ENCODE measurements around the gene LCLAT1. TPM values are rescaled to one million over a fixed set of nuclear protein-coding genes. Genes with fewer than 3 reads are reported as not detected.

Gene LCLAT1
- total RNA-seq, 1 experiment from 2014 or later = 29.4 TPM

GRCh38 chr2:30412684-30413570 lies 34.1 kb upstream of the LCLAT1 start:
- Histone ChIP-seq H3K9me3 (replicated peaks) (no peaks in the 10 kb centered on the region), H3K27me3 (replicated peaks) (no peaks in the 10 kb centered on the region), H3K27ac (no peak overlapping the region), H3K36me3 (no peaks in the 10 kb centered on the region), H3K4me3 (no peak overlapping the region), H3K4me1 (replicated peaks) (peaks cover 15% of the 10 kb centered on the region)
- no peak for DNase-seq (ENCODE audit: low read depth in 1 of 2, low spot score in 2 of 2)

- Histone ChIP-seq H3K4me1 (replicated peaks) (peaks cover 10% of the 10 kb centered on the region), H3K27me3 (replicated peaks) (no peaks in the 10 kb centered on the region), H3K27ac (no peak overlapping the region), H3K4me3 (no peak overlapping the region), H3K36me3 (no peaks in the 10 kb centered on the region), H3K9me3 (replicated peaks) (no peaks in the 10 kb centered on the region)
- DNase-seq (ENCODE audit: low read depth in 1 of 2, low spot score in 2 of 2) = no peak
Measured at GRCh38 chr2:30414961-30415360, 32.1 kb upstream of the LCLAT1 start.

- Histone ChIP-seq H3K4me1 (replicated peaks) (peaks cover 16% of the 10 kb centered on the region), H3K27ac (no peak overlapping the region), H3K36me3 (no peaks in the 10 kb centered on the region), H3K4me3 (no peak overlapping the region), H3K27me3 (replicated peaks) (no peaks in the 10 kb centered on the region), H3K9me3 (replicated peaks) (no peaks in the 10 kb centered on the region)
- no peak for DNase-seq (ENCODE audit: low read depth in 1 of 2, low spot score in 2 of 2)
Measured at GRCh38 chr2:30417253-30417652, 29.8 kb upstream of the LCLAT1 start.

GRCh38 chr2:30421026-30421603 lies 25.9 kb upstream of the LCLAT1 start:
- H3K36me3 ChIP-seq = no peaks in the 10 kb centered on the region
- no peak overlapping the region for H3K27ac ChIP-seq
- H3K27me3 ChIP-seq (replicated peaks) = no peaks in the 10 kb centered on the region
- DNase-seq (ENCODE audit: low read depth in 1 of 2, low spot score in 2 of 2) = no peak
- H3K4me3 ChIP-seq = no peak overlapping the region
- no peaks in the 10 kb centered on the region for H3K9me3 ChIP-seq (replicated peaks)
- H3K4me1 ChIP-seq (replicated peaks) = peaks cover 27% of the 10 kb centered on the region

GRCh38 chr2:30421604-30422443 lies 25.2 kb upstream of the LCLAT1 start:
- H3K27ac ChIP-seq = peak overlapping the region; percentile 48
- H3K9me3 ChIP-seq (replicated peaks) = no peaks in the 10 kb centered on the region
- no peaks in the 10 kb centered on the region for H3K27me3 ChIP-seq (replicated peaks)
- no peaks in the 10 kb centered on the region for H3K36me3 ChIP-seq
- peaks cover 27% of the 10 kb centered on the region for H3K4me1 ChIP-seq (replicated peaks)
- no peak for DNase-seq (ENCODE audit: low read depth in 1 of 2, low spot score in 2 of 2)
- H3K4me3 ChIP-seq = no peak overlapping the region

- no peaks in the 10 kb centered on the region for H3K27me3 ChIP-seq (replicated peaks)
- H3K9me3 ChIP-seq (replicated peaks) = no peaks in the 10 kb centered on the region
- H3K27ac ChIP-seq = peak overlapping the region; percentile 48
- no peak overlapping the region for H3K4me3 ChIP-seq
- H3K4me1 ChIP-seq (replicated peaks) = peaks cover 27% of the 10 kb centered on the region
- peak; percentile 73 to 82 for DNase-seq (ENCODE audit: low read depth in 1 of 2, low spot score in 2 of 2)
- H3K36me3 ChIP-seq = no peaks in the 10 kb centered on the region
Measured at GRCh38 chr2:30422444-30423040, 24.5 kb upstream of the LCLAT1 start.

GRCh38 chr2:30424231-30424630 lies 22.8 kb upstream of the LCLAT1 start:
- no peaks in the 10 kb centered on the region for H3K36me3 ChIP-seq
- DNase-seq (ENCODE audit: low read depth in 1 of 2, low spot score in 2 of 2) = no peak
- H3K9me3 ChIP-seq (replicated peaks) = no peaks in the 10 kb centered on the region
- H3K4me1 ChIP-seq (replicated peaks) = peaks cover 27% of the 10 kb centered on the region
- no peaks in the 10 kb centered on the region for H3K27me3 ChIP-seq (replicated peaks)
- H3K27ac ChIP-seq = no peak overlapping the region
- H3K4me3 ChIP-seq = no peak overlapping the region

- Histone ChIP-seq H3K9me3 (replicated peaks) (no peaks in the 10 kb centered on the region), H3K4me1 (replicated peaks) (peaks cover 27% of the 10 kb centered on the region), H3K27me3 (replicated peaks) (no peaks in the 10 kb centered on the region), H3K36me3 (no peaks in the 10 kb centered on the region), H3K4me3 (no peak overlapping the region), H3K27ac (no peak overlapping the region)
- DNase-seq (ENCODE audit: low read depth in 1 of 2, low spot score in 2 of 2) = no peak
Measured at GRCh38 chr2:30425326-30425725, 21.7 kb upstream of the LCLAT1 start.

GRCh38 chr2:30427606-30428347 lies 19.3 kb upstream of the LCLAT1 start:
- Histone ChIP-seq H3K36me3 (no peaks in the 10 kb centered on the region), H3K9me3 (replicated peaks) (no peaks in the 10 kb centered on the region), H3K27me3 (replicated peaks) (no peaks in the 10 kb centered on the region), H3K4me3 (no peak overlapping the region), H3K27ac (no peak overlapping the region), H3K4me1 (replicated peaks) (peaks cover 11% of the 10 kb centered on the region)
- DNase-seq (ENCODE audit: low read depth in 1 of 2, low spot score in 2 of 2) = no peak

- H3K4me3 ChIP-seq = no peak overlapping the region
- DNase-seq (ENCODE audit: low read depth in 1 of 2, low spot score in 2 of 2) = no peak
- peaks cover 11% of the 10 kb centered on the region for H3K4me1 ChIP-seq (replicated peaks)
- H3K27me3 ChIP-seq (replicated peaks) = no peaks in the 10 kb centered on the region
- no peaks in the 10 kb centered on the region for H3K36me3 ChIP-seq
- H3K9me3 ChIP-seq (replicated peaks) = no peaks in the 10 kb centered on the region
- no peak overlapping the region for H3K27ac ChIP-seq
Measured at GRCh38 chr2:30428348-30428662, 18.7 kb upstream of the LCLAT1 start.

- Histone ChIP-seq H3K4me3 (no peak overlapping the region), H3K9me3 (replicated peaks) (no peaks in the 10 kb centered on the region), H3K27me3 (replicated peaks) (no peaks in the 10 kb centered on the region), H3K4me1 (replicated peaks) (peaks cover 17% of the 10 kb centered on the region), H3K36me3 (no peaks in the 10 kb centered on the region), H3K27ac (no peak overlapping the region)
- no peak for DNase-seq (ENCODE audit: low read depth in 1 of 2, low spot score in 2 of 2)
Measured at GRCh38 chr2:30428827-30429461, 18.1 kb upstream of the LCLAT1 start.

GRCh38 chr2:30433541-30434299 lies 13.3 kb upstream of the LCLAT1 start:
- H3K9me3 ChIP-seq (replicated peaks) = no peaks in the 10 kb centered on the region
- H3K4me3 ChIP-seq = no peak overlapping the region
- peaks cover 40% of the 10 kb centered on the region for H3K4me1 ChIP-seq (replicated peaks)
- H3K27ac ChIP-seq = peak overlapping the region; percentile 74
- DNase-seq (ENCODE audit: low read depth in 1 of 2, low spot score in 2 of 2) = peak; percentile 54 to 73
- H3K27me3 ChIP-seq (replicated peaks) = no peaks in the 10 kb centered on the region
- no peaks in the 10 kb centered on the region for H3K36me3 ChIP-seq

Data from SJSA1 (cell line).